SK-N-SH (cell line): ENCODE measurements around the gene PDE4B.

Experiments used
- RAD21 ChIP-seq: IDR thresholded peaks from 2 replicates; pipeline ENCODE4 v1.6.1; 2012; ENCODE audit warnings: mild to moderate bottlenecking, low read length
- RFX5 ChIP-seq: IDR thresholded peaks from 2 replicates; pipeline ENCODE4 v1.6.1; 2012; ENCODE audit warnings: mild to moderate bottlenecking, improper control_type of control experiment, low read length
- SIN3A ChIP-seq: IDR thresholded peaks from 2 replicates; pipeline ENCODE4 v1.6.1; 2012; ENCODE audit warnings: low read depth, mild to moderate bottlenecking, low read length, moderate library complexity, borderline replicate concordance
- TAF1 ChIP-seq: IDR thresholded peaks from 2 replicates; pipeline ENCODE4 v1.6.1; 2012; ENCODE audit warnings: low read depth, mild to moderate bottlenecking, low read length, moderate library complexity, borderline replicate concordance
- TF ChIP-seq, protein P1 (sequence below): fragments of 200-600 bp; sonication (generic); IDR thresholded peaks from 2 replicates; pipeline ENCODE4 v1.6.1; 2017; ENCODE audit warnings: antibody characterized with exemption, mild to moderate bottlenecking, moderate library complexity
- TF ChIP-seq, protein P2 (sequence below): fragments of 150-350 bp; IDR thresholded peaks from 2 replicates; pipeline ENCODE4 v1.6.1; 2016; ENCODE audit warnings: mild to moderate bottlenecking, low read depth, low read length

DNA sequence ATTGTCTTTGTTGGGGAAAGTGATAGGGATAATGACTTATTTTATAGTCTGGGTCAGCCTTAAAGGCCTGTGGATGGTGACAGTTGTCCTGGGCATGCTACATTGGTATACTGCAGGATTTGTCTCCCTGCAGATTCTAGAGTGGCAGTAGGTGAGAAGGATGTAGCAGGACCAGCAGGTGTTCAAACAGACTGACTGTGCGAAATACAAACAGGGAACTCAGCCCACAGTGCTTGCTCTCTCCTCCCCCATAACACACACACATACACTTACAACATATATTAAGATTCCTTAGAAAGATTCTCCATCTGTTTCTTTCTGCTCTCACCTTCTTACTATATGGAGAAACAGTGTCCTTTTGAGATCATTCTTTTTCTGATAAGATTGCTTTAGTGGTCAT is 6.9 kb downstream of the PDE4B start:
- TF ChIP-seq, protein P1, sequence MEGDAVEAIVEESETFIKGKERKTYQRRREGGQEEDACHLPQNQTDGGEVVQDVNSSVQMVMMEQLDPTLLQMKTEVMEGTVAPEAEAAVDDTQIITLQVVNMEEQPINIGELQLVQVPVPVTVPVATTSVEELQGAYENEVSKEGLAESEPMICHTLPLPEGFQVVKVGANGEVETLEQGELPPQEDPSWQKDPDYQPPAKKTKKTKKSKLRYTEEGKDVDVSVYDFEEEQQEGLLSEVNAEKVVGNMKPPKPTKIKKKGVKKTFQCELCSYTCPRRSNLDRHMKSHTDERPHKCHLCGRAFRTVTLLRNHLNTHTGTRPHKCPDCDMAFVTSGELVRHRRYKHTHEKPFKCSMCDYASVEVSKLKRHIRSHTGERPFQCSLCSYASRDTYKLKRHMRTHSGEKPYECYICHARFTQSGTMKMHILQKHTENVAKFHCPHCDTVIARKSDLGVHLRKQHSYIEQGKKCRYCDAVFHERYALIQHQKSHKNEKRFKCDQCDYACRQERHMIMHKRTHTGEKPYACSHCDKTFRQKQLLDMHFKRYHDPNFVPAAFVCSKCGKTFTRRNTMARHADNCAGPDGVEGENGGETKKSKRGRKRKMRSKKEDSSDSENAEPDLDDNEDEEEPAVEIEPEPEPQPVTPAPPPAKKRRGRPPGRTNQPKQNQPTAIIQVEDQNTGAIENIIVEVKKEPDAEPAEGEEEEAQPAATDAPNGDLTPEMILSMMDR: no peak
- TF ChIP-seq SIN3A (no peak), RAD21 (no peak), RFX5 (no peak), TAF1 (no peak)
- TF ChIP-seq, protein P2, sequence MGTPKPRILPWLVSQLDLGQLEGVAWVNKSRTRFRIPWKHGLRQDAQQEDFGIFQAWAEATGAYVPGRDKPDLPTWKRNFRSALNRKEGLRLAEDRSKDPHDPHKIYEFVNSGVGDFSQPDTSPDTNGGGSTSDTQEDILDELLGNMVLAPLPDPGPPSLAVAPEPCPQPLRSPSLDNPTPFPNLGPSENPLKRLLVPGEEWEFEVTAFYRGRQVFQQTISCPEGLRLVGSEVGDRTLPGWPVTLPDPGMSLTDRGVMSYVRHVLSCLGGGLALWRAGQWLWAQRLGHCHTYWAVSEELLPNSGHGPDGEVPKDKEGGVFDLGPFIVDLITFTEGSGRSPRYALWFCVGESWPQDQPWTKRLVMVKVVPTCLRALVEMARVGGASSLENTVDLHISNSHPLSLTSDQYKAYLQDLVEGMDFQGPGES: no peak
